ENCODE results near the gene LAMA3.

Gene LAMA3

DNA sequence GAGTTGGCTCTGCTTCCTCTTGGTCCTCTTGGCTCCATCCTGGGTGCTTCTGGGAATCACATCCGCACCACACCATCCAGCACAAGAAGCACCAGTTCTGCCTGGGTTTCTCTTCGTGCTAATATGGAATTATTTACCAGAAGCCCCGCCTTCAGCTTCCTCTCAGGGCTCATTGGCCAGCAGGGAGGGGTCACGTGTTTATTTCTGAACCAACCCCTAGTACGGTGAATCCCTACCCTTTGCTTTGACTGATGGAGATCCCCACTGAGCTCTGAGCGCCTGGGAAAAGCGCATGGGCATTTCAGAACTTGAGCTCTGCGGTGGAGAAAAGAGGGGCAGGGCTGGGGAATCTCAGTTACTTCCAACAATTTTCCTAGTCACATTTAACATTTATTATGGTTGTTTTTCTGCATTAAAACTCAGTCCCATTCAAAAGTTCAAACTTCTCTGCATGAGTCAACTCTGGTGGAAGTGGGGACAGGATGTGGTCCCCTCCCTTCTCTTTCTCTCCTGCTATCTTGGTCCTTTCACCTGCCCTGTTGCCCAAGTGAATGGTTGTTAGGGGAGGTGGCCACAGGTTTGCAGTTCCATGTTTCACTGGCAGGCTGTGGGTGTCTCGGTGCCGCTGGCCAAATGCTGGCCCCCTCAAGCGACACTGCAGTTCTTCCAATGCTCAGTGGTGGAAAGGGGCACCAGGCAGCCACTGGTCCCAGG, 248.9 kb downstream of the LAMA3 start:
- no peak for DNase-seq (ENCODE audit: low spot score)

DNA sequence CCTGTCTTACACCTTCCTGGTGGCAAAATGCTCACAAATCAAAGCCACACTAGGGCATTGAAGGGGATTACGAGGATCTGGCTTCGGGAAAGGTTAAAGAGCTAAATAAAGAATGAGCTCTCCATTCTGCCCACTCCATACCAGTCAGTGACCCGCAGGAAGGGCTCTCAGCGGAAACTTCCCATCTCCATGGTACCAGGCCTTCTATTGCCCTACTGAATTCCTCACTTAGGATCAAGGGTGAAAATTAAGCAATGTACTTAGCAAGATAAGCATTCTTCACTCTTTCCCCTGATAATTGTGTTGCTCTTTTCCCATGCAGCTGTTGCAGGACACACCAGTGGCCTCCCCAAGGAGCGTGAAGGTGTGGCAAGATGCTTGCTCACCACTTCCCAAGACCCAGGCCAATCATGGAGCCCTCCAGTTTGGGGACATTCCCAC, 249.7 kb downstream of the LAMA3 start:
- DNase-seq (ENCODE audit: low spot score), result no peak

DNA sequence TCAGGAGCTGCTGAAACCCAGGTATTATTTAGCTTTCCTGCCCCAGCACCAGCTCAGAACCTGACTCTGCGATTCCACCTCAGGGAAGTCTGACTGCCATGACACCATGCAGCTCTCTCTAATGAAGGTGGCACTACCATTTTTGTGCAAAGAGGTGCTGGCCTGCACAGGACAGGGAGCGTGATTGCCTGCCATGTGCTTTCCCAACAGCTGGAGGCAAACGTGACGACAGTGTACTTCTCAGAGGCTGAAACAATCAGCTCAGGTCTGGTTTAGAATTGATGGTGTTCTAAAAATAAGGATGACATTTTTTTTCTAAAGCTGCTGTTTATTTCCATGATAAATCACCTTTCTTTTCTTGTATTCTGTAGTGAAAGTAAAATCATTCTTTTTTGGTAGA, 250.1 kb downstream of the LAMA3 start:
- no peak for DNase-seq (ENCODE audit: low spot score)

DNA sequence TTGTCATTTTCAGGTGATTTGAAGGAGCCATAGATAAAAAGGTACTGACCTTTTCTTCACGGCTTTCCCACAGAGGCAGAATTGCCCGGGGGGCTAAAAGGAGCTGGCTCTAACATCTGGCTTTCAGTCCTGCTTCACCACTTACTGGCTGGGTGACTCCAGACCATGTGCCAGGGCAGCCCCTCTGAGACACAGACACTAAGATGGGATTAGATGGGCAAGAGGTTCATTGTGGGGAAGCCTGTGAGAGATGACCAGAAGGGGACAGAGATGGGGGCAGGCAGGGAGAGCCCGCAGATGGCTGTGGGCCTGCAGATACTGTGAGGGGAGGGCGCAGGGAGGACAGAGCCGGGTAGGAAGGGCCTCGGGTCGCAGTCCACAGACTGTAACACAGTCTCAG, 250.6 kb downstream of the LAMA3 start:
- DNase-seq (ENCODE audit: low spot score), result no peak

- DNase-seq (ENCODE audit: low spot score), result no peak
Observed at GRCh38 chr18:23941791-23942190, 252.5 kb downstream of the LAMA3 start.

DNA sequence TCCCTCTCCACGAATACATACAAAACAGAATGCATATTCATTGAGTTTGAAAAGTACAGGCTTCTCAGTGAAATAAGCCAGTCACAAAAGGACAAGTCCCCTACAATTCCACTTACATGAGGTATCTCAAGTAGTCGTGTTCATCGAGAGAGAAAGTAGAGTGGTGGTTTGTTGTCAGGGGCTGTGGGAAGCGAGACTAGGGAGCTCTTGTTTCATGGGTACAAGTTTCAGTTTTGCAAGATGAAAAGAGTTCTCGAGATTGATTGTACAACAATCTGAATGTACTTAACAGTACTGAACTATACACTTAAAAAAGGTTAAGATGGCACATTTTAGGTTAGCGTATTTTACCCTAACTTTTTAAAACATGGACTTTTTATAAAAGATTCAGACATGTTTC, 253.9 kb downstream of the LAMA3 start:
- no peak for DNase-seq (ENCODE audit: low spot score)

- DNase-seq (ENCODE audit: low spot score), result no peak
Observed at GRCh38 chr18:23943903-23944624, 254.8 kb downstream of the LAMA3 start.

DNA sequence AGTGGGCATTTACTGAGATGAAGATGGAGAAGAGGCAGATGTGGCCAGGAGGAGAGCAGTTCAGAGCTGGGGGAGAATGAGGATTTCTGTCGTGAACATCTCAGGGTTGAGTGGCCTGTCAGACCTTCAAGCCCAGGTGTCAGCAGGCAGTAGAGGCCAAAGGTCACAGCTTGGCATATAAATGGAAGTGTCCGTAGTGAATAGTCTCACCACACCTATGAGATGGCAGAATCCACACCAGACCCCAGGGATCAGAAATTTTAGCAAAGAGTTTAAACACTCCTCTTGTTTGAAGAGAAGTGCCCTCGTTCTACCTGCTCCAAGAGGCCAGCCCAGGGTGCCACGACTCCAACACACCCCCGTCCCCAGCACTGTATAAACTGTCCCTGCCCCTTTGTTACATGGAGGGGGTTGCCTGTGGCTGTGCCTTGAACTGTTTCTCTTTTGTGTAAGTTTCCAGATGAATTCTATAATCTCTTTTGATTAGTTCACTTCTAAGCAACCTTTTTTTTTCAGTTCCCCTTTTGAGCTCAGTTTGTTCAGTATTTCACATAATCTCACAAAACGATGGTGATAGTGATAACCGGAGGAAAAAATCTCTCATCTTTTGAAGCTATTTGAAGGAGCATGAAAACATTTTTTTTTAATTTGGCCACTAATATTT, 256.3 kb downstream of the LAMA3 start:
- no peak for DNase-seq (ENCODE audit: low spot score)

GRCh38 chr18:23949863-23950262, 260.6 kb downstream of the LAMA3 start:
- DNase-seq (ENCODE audit: low spot score), result no peak

GRCh38 chr18:23950644-23951043, 261.4 kb downstream of the LAMA3 start:
- DNase-seq (ENCODE audit: low spot score), result no peak

- no peak for DNase-seq (ENCODE audit: low spot score)
Observed at GRCh38 chr18:23951206-23951605, 262.0 kb downstream of the LAMA3 start.

- no peak for DNase-seq (ENCODE audit: low spot score)
Observed at GRCh38 chr18:23953984-23954383, 264.7 kb downstream of the LAMA3 start.

DNA sequence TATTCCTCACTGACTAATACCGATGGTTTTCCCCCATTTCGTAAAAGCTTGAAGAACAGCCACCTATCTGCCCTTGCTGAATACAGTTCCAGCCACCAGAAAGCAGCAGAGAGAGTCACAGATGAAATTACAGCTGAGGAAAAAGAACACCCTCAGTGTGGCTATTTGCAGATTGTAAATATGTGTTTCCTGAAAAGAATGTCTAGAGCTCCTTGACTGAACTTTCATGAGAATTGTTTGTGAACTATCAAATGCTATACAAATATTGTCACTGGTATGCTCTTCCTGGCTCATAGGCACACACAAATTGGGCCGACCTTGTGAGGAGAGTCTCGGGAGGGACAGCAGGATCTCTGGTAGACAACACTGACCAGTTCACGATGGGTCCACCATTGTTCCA, 267.2 kb downstream of the LAMA3 start:
- DNase-seq (ENCODE audit: low spot score), result no peak

GRCh38 chr18:23958036-23958435, 268.8 kb downstream of the LAMA3 start:
- no peak for DNase-seq (ENCODE audit: low spot score)

- DNase-seq (ENCODE audit: low spot score), result no peak
Observed at GRCh38 chr18:23963443-23964165, 274.4 kb downstream of the LAMA3 start.

DNA sequence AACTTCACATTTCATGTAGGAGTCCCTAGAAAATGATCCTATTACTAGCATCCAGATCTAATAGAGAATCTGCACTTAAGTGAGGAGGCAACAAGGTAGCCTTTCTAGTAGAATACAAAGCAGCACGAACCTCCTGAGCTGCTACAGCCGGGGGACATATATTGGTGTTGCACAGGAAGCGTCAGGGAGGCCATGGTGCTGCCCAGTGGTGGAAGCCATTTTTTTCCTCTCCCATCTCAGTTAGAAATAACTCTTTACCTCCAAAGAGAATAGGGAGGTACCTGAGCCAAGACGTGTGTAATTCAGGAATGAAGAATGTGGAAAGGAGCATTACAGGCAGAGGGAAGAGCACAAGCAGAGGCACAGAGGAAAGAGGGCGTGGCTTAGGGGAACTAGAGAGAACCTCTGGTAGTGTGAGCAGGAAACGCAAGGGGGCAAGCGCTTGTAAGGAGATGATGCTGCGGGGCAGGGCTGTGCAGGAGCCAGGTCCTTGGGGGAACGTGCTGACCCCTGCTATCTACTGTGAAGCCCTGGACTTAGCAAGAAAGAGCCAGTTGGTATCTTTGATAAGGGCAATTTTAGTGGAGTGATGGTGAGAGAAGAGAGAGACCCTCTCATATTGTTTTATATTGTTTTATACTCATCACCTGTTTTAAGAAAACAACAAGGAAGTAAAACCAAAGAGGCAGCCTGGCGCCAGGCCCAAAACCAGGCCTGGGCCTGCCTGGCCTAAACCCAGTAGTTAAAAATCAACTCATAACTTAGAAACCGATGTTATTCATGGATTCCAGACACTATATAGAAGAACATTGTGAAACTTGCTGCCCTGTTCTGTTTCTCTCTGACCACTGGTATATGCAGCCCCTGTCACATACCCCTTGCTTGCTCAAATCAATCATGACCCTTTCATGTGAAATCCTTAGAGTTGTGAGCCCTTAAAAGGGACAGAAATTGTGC, 275.3 kb downstream of the LAMA3 start:
- DNase-seq (ENCODE audit: low spot score), result no peak

DNA sequence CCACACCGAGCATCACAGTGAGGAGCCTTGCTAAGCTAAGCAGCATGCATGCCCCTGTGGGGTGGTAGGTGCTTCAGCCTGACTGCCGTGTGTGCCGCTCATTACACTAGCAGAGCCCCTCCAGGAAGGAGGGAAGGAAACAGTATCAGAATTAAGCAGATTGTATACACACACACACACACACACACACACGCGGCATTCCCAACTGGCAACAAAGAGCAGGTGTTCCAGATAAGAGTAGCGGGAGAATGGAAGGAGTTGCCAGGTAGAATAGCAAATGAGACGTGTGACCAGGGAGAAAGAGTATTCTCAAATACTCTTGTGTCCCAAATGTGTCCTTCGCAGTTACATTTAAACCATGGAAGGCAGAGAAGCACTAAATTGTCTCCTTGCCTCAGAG, 277.7 kb downstream of the LAMA3 start:
- no peak for DNase-seq (ENCODE audit: low spot score)

GRCh38 chr18:23967321-23968089, 278.3 kb downstream of the LAMA3 start:
- no peak for DNase-seq (ENCODE audit: low spot score)

DNA sequence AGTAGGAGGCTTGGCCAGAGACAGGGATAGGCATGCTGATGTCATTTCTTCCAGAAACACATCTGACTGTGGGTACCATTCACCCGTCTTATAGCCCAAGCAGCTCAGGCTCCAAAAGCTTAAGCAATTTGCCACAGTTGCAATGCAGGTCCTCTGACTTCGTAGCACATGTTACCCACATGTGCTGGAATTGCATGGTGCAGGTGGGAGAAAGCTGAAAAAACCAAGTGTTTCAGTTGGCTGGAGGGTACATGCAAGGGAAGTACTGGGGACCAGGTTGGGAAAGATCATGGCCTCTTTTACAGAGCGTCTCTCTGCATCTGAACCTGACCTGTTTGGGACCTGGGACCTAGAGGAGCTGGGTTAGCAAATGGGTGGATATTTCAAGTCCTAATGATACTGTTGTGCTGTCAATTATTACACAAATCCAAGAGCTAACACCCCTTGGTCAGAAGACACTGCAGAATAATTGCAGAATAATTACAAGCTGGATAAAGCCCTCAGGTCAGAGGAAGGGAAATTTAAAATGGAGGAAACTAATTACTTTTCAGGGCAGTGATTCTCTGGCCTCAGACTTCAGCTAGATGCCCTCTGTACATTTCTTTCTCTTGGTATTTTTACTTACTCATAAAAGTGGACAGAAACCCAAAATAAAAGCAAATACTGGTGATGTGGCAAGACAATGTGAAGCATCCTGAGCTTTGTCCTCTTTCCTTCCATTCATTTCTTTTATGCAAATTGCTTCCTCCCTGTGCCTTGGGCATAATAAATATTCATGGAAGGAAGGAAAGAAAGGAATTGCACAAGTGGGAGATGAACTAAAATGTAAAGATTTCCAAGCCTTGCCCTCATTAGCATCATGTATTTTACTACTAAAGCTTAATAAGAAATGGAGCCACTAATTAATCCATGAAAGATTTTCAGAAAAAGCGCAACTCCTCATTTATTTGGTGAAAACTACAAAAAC, 279.7 kb downstream of the LAMA3 start:
- no peak for DNase-seq (ENCODE audit: low spot score)
